Thoracic aorta (tissue), 2 donors: ENCODE measurements around the gene MCAT. TPM values are rescaled to one million over a fixed set of nuclear protein-coding genes. Genes with fewer than 3 reads are reported as not detected.
"Not testable (repeated sequence)": the region's sequence is repeated elsewhere in the genome, so short reads cannot be mapped to it uniquely, and the experiment has no call there.

Source experiments
- ATAC-seq: fragments of 150-250 bp; one replicate; pipeline ENCODE4 v1.8.0; 2017; ENCODE audit warnings: low read depth; ENCODE audit not compliant: insufficient number of reproducible peaks, low FRiP score
- DNase-seq: peaks from one replicate; pipeline ENCODE4 v3.0.0-alpha.2; 2020; ENCODE audit warnings: low spot score
- H3K27ac ChIP-seq, 2 donors: fragments of 200-600 bp; sonication (generic); 1 replicate in 1 of 2; 2 replicates in 1 of 2; pipeline ENCODE4 v1.5.1; 2016; ENCODE audit warnings: mild to moderate bottlenecking in 2 of 2, moderate library complexity in 2 of 2
- H3K27me3 ChIP-seq: fragments of 200-600 bp; sonication (generic); replicated peaks from 2 replicates; pipeline ENCODE4 v1.6.0; 2016; ENCODE audit warnings: mild to moderate bottlenecking; ENCODE audit not compliant: insufficient read depth
- H3K36me3 ChIP-seq: fragments of 200-600 bp; sonication (generic); one replicate; pipeline ENCODE4 v1.5.1; 2016
- H3K4me1 ChIP-seq, 2 donors: fragments of 200-600 bp; sonication (generic); 1 replicate in 1 of 2; 2 replicates in 1 of 2; pipeline versions ENCODE4 v1.5.1 to v1.6.0; 2016; ENCODE audit warnings: low read depth in 2 of 2, mild to moderate bottlenecking in 1 of 2; ENCODE audit not compliant: control insufficient read depth in 1 of 2
- H3K4me3 ChIP-seq: fragments of 200-600 bp; sonication (generic); 2 replicates; pipeline ENCODE4 v1.5.1; 2016; ENCODE audit warnings: mild to moderate bottlenecking
- H3K9me3 ChIP-seq: fragments of 200-600 bp; sonication (generic); 2 replicates; pipeline ENCODE4 v1.5.1; 2016
- total RNA-seq, 2 donors: library from RNA; depleted of rRNA; stranded (reverse); fragments of >200 nt; gene quantifications; one replicate each; pipeline versions ENCODE4 v1.1.0 to v1.2.3, GENCODE V29; 2016
- TF ChIP-seq, protein P1 (sequence below): fragments of 200-600 bp; sonication (generic); IDR thresholded peaks from one replicate; pipeline ENCODE4 v1.5.1; 2019; ENCODE audit warnings: antibody characterized with exemption

Gene MCAT
- total RNA-seq, 2 donors from 2014 or later = 9.5 to 16.1 TPM

DNA sequence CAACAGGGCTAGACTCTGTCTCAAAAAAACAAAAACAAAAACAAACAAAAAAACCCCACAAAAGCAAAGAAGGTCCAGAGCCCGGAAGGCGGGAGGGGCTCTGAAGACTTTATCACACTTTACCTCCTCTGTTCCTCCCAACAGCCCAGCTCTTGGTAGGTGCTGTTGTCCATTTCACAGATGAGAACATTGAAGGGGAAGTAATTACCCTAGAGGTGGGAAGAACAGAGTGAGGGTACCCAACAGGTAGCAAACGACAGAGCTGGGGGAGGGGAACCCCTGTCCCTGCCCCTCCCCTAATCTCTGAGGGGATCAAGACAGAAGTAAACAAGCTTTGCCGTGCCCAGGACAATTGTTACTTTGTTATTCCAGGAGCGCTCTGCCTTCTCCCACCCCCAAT lies 33.7 kb downstream of the MCAT start:
- TF ChIP-seq, protein P1, sequence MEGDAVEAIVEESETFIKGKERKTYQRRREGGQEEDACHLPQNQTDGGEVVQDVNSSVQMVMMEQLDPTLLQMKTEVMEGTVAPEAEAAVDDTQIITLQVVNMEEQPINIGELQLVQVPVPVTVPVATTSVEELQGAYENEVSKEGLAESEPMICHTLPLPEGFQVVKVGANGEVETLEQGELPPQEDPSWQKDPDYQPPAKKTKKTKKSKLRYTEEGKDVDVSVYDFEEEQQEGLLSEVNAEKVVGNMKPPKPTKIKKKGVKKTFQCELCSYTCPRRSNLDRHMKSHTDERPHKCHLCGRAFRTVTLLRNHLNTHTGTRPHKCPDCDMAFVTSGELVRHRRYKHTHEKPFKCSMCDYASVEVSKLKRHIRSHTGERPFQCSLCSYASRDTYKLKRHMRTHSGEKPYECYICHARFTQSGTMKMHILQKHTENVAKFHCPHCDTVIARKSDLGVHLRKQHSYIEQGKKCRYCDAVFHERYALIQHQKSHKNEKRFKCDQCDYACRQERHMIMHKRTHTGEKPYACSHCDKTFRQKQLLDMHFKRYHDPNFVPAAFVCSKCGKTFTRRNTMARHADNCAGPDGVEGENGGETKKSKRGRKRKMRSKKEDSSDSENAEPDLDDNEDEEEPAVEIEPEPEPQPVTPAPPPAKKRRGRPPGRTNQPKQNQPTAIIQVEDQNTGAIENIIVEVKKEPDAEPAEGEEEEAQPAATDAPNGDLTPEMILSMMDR = no peak
- no peak for ATAC-seq
- H3K4me3 ChIP-seq = no peak overlapping the region

DNA sequence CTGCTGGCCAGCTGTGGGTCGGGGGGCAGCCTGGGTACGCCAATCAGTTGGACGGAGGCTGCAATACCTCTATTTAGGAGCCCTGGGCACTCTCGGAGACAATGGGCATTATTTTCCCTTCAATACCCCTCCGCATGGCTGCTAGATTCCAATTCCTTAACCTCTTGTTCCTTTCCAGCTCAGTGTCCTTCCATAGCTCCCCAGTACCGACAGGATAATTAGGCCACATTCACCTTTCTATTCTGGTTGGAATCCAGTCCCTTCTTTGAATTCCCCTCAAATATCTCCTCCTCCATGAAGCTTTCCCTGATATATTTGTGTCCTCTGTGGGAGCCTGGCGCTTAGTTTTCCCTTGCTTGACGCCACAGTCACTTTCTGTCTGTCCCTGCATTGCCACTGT lies 36.9 kb downstream of the MCAT start:
- peaks cover 7 to 12% of the 10 kb centered on the region in 2 donors for H3K4me1 ChIP-seq
- H3K27me3 ChIP-seq = no peaks in the 10 kb centered on the region
- no peak overlapping the region for H3K4me3 ChIP-seq
- H3K27ac ChIP-seq = no peak overlapping the region
- TF ChIP-seq, protein P1 = no peak
- ATAC-seq = no peak
- DNase-seq = no peak
- no peaks in the 10 kb centered on the region for H3K9me3 ChIP-seq
- H3K36me3 ChIP-seq = no peaks in the 10 kb centered on the region

More for the DNA sequence above, 33.7 kb downstream of the MCAT start:
- Histone ChIP-seq H3K4me1 (peaks cover 9 to 18% of the 10 kb centered on the region in 2 donors), H3K9me3 (no peaks in the 10 kb centered on the region), H3K36me3 (no peaks in the 10 kb centered on the region), H3K27me3 (peaks cover 10% of the 10 kb centered on the region), H3K27ac (no peak overlapping the region)
- no peak for DNase-seq

DNA sequence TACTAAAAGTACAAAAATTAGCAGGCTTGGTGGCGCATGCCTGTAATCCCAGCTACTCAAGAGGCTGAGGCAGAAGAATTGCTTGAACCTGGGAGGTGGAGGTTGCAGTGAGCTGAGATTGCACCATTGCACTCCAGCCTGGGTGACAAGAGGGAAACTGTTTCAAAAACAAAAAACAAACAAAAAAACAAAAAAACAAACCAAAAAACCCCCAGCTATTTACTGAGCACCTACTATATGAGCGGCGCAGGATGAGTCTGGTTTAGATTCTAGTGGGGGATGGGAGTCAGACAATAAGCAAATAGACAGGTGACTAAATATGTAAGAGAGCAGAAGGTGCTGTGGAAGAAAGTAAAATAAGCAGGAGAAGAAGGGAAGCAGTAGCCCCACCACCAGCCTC lies 38.2 kb downstream of the MCAT start:
- not testable (repeated sequence) for H3K4me1 ChIP-seq, H3K27ac ChIP-seq, H3K27me3 ChIP-seq, ATAC-seq, H3K36me3 ChIP-seq, DNase-seq, H3K4me3 ChIP-seq, H3K9me3 ChIP-seq

DNA sequence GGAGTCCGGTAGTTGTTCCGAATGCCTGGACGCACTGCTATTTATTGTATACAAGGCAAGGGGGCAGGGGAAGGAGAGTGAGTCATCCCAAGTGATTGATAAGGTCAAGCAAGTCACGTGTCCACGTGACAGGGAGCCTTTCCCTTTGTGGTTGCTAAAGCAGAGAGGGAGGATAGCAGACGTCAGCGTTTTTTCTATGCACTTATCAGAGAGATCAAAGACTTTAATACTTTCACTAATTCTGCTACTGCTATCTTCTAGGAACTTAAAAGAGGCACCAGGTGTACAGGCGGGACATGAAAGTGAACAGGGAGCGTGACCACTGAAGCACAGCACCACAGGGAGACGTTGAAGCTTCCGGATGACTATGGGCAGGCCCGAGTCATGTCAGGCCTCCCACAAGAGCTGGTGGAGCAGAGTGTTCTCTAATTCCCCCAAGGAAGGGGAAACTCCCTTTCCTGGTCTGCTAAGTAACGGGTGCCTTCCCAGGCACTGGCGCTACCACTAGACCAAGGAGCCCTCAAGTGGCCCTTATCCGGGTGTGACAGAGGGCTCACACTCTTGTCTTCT lies 39.1 kb downstream of the MCAT start:
- not testable (repeated sequence) for DNase-seq, H3K27ac ChIP-seq, H3K4me3 ChIP-seq, H3K9me3 ChIP-seq, H3K27me3 ChIP-seq, ATAC-seq, H3K4me1 ChIP-seq, H3K36me3 ChIP-seq

DNA sequence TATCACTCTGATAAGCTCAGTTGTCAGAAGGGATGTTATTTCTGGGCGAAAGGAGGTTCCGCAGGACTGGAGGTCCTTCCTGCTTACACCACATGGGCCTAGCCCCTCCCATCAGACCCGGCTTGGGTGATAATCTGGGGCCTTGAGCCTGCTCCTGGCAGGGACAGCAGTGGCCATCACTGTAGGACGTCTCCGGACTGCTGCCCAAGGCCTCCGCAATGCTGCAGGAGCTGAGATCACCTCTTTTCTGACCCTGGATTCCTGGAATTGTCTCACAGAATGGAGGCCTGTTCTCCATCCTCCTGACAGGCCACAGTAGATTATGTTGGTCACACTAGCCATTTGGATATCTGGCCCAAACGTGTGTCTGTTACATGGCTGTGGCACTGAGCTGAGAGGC lies 41.9 kb downstream of the MCAT start:
- Histone ChIP-seq H3K27me3 (no peaks in the 10 kb centered on the region), H3K4me3 (no peak overlapping the region), H3K4me1 (no peaks in the 10 kb centered on the region), H3K9me3 (peaks cover 4% of the 10 kb centered on the region), H3K27ac (no peak overlapping the region), H3K36me3 (no peaks in the 10 kb centered on the region)
- TF ChIP-seq, protein P1 = no peak
- ATAC-seq = no peak
- DNase-seq = no peak

DNA sequence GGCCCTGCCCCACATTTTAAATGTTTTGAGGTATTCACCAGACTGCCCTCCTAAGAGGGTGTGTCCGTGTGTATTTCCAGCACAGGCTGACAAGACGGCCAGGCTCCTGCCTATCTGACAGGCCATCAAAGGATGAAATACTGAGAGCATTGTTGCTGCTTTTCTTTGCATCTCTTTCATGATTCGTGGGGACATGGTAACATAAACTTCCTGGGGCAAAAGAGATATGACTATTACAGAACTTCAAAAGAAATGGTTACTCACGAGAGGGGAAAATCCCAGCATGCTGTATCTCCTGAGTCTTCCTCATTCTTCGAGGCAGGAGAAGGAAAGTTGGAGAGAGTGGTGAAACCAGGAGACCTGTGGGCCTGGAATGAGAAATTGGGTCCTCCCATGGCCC lies 43.0 kb downstream of the MCAT start:
- H3K4me1 ChIP-seq = no peaks in the 10 kb centered on the region
- no peak overlapping the region for H3K4me3 ChIP-seq
- TF ChIP-seq, protein P1 = no peak
- no peak for DNase-seq
- H3K9me3 ChIP-seq = peaks cover 5% of the 10 kb centered on the region
- H3K27ac ChIP-seq = no peak overlapping the region
- no peaks in the 10 kb centered on the region for H3K27me3 ChIP-seq
- no peaks in the 10 kb centered on the region for H3K36me3 ChIP-seq
- ATAC-seq = no peak
